ENCODE results near the gene NUAK2. TPM values are rescaled to one million over a fixed set of nuclear protein-coding genes. Genes with fewer than 3 reads are reported as not detected.

NUAK2 gene
- total and polyA plus RNA-seq, 2 of the 4 experiments (the other 2 are of a cell fraction) = 7.2 to 17.6 TPM

GRCh38 chr1:205316161-205316566 lies 5.4 kb downstream of the NUAK2 start:
- H4K20me1 ChIP-seq (ENCODE audit: insufficient read depth, low read length) = peaks cover 75% of the 10 kb centered on the region
- H2AK9ac ChIP-seq (replicated peaks; ENCODE audit: low read depth, low read length, poor library complexity) = no peak overlapping the region
- no peak overlapping the region; the same call in 2 of the 3 replicates for H2BK15ac ChIP-seq (ENCODE audit: low read depth, low read length)
- H3K79me1 ChIP-seq (ENCODE audit: low read depth in 1 of 2, low read length in 2 of 2) = peaks cover 4 to 84% of the 10 kb centered on the region in 2 experiments; a peak in 3 of 4 replicates
- ChIA-PET CTCF (interaction anchor here (1.0 kb wide), 1 partner anchor 43 kb away, joined by 3 read pairs; no protein-coding TSS in a partner anchor), POLR2A (ENCODE audit: unreplicated experiment) (no interaction called here)
- TF ChIP-seq NFE2L2 (IDR thresholded peaks at IDR 0.05; ENCODE audit: low read depth, low read length) (no peak), MAFK (IDR thresholded peaks at IDR 0.05; ENCODE audit: low read depth, low read length) (no peak), MAZ (IDR thresholded peaks at IDR 0.05; ENCODE audit: borderline replicate concordance, low read depth, low read length) (no peak), MXI1 (IDR thresholded peaks at IDR 0.05; ENCODE audit: borderline replicate concordance, low read depth, low read length) (no peak), CEBPB (IDR thresholded peaks at IDR 0.05; ENCODE audit: low read depth, low read length) (no peak), RAD21 (IDR thresholded peaks at IDR 0.05; ENCODE audit: low read length) (no peak), ELK1 (IDR thresholded peaks at IDR 0.05; ENCODE audit: borderline replicate concordance, low read depth, low read length) (no peak), FOS (IDR thresholded peaks at IDR 0.05; ENCODE audit: low read depth, low read length) (no peak), RCOR1 (IDR thresholded peaks at IDR 0.05; ENCODE audit: insufficient replicate concordance, low read length) (no peak)
- H2AFZ ChIP-seq (replicated peaks; ENCODE audit: low read length, poor library complexity) = no peak overlapping the region
- intact Hi-C loops (cut with micrococcal nuclease) (no loop called here), in situ Hi-C loops (cut with MboI; ENCODE audit: low sequenced_read_pairs) (no loop called here), dilution Hi-C loops (cut with HindIII; ENCODE audit: low sequenced_read_pairs, unreplicated experiment) (no loop called here)
- no peak overlapping the region for H2BK120ac ChIP-seq (ENCODE audit: low read depth, low read length)
- ATAC-seq (ENCODE audit: low read depth) (no peak), DNase-seq (no peak)
- H3K27ac ChIP-seq (ENCODE audit: insufficient read depth, low read length) = peak overlapping the region; percentile 45
- peak overlapping the region; percentile 40; the same call in 1 of the 2 replicates for H3K4me2 ChIP-seq (ENCODE audit: low read depth, low read length)
- peak overlapping the region; percentile 62 for H2BK5ac ChIP-seq (ENCODE audit: low read depth, low read length, poor library complexity, severe bottlenecking)
- H3K9ac ChIP-seq (ENCODE audit: low read depth, low read length) = peak overlapping the region; percentile 32; the same call in 1 of the 2 replicates
- peaks cover 46% of the 10 kb centered on the region for H3K4me1 ChIP-seq (ENCODE audit: control insufficient read depth, insufficient read depth, low read length)
- no peaks in the 10 kb centered on the region for H3K9me3 ChIP-seq (ENCODE audit: control insufficient read depth, insufficient read depth, low read length)
- H4K8ac ChIP-seq (ENCODE audit: low read depth in 2 of 2, low read length in 2 of 2) = peak overlapping the region; percentile 15 to 24; a peak in 2 of 4 replicates
- BruUV-seq (replicated peaks) = no TSS peak
- H2AK5ac ChIP-seq (ENCODE audit: low read depth, low read length) = peak overlapping the region; percentile 54; the same call in 1 of the 2 replicates
- H3K27me3 ChIP-seq (ENCODE audit: control insufficient read depth, insufficient read depth, low read length) = no peaks in the 10 kb centered on the region
- peak overlapping the region; percentile 17; the same call in 1 of the 2 replicates for H3K18ac ChIP-seq (ENCODE audit: low read depth, low read length)
- no peak overlapping the region for H3K14ac ChIP-seq (replicated peaks; ENCODE audit: low read depth, low read length)
- H2BK20ac ChIP-seq (ENCODE audit: low read depth, low read length) = no peak overlapping the region; the same call in 1 of the 2 replicates
- peak overlapping the region; percentile 24; the same call in 1 of the 2 replicates for H3K4ac ChIP-seq (ENCODE audit: low read depth, low read length)
- WGBS, 2 experiments (ENCODE audit: extremely low coverage in 2 of 2, insufficient read length in 1 of 2) = no CpG with 5 or more reads among the region's 2 CpGs
- no peak overlapping the region for H3K4me3 ChIP-seq (ENCODE audit: insufficient read depth, low read depth, low read length)
- H3K23ac ChIP-seq (ENCODE audit: low read depth, low read length) = peak overlapping the region; percentile 47; the same call in 1 of the 2 replicates
- no peak overlapping the region for H3K56ac ChIP-seq (ENCODE audit: extremely low read depth, insufficient read depth, low read length)
- H4K91ac ChIP-seq (ENCODE audit: insufficient read depth, low read depth, low read length) = no peak overlapping the region
- no peak overlapping the region for H4K5ac ChIP-seq (ENCODE audit: low read depth, low read length)
- peaks cover 46% of the 10 kb centered on the region for H3K9me1 ChIP-seq (ENCODE audit: insufficient read depth, low read length)
- peaks cover 13% of the 10 kb centered on the region for H3K36me3 ChIP-seq (ENCODE audit: control insufficient read depth, insufficient read depth, low read length)
